ENCODE measurements around the gene RIBC1.
"Not testable (repeated sequence)": the region's sequence is repeated elsewhere in the genome, so short reads cannot be mapped to it uniquely, and the experiment has no call there.

RIBC1 gene

DNA sequence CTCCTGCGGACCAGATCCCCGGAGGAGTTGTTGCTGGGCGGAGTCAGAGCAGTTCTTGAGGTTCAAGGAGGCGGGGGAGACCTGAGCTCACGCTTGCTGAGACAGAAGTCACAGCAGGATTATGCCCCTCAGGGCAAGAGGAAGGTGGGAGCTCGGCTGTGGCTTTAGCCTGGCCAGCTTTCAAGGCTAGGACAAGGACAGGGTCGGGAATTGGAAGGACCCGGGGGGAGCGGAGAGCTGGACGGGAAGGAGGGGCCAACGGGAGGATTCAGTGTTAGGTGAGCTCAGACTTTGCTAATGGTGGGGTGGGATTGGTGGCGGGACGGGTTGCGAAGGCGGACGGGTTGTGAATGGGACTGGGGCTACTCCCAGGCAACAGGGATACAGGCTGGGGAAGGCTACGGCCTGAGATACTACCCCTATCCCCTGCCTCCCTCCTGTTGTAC lies at the start of gene RIBC1:
Gene RIBC1, plus strand, starts transcription at position 13 of the 446 bp plus-strand sequence. CDS start 3,404 bp downstream, outside the sequence.
- no peak for FAIRE-seq

DNA sequence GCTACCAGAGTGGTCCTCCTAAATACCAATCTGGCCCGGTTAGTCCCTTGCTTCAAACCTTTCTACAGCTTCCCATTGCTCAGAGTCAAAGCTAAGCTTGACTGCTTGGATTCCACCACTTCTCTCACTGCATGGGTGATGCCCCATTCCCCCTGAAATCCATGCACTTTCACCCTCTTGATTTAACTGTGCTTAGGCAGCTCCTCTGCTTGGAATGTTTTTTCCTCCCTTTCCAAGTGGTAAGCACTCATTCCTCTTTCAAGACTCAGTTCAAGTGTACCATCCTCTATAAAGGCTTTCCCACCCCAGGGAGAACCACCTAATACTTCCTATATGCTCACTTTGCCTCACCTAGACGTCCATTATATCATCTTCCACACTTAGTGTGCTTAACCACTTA lies 49.4 kb upstream of the RIBC1 start:
- FAIRE-seq: no peak

- FAIRE-seq: no peak
Measured at GRCh38 chrX:53374222-53374820, 48.4 kb upstream of the RIBC1 start.

GRCh38 chrX:53374923-53375322 lies 47.8 kb upstream of the RIBC1 start:
- no peak for FAIRE-seq

DNA sequence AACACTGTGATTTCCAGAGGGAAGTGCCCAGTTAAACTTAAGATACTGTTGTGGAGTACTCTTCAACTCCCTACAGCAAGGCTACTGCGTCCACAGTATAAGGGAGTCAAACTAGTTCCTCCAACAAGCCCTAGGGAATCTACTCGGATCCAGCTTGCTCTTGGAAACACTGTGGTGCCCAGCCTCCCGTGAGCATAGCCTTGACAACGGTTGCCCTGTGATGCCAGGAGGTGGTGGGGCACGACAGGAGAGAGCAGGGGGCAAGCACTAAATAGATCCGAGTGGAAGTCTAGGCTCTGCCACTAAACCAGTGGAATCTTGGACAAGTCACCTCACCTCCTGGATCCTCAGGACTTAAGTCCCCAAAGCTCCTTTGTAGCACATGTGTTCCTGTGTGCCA lies 45.8 kb upstream of the RIBC1 start:
- FAIRE-seq: no peak

DNA sequence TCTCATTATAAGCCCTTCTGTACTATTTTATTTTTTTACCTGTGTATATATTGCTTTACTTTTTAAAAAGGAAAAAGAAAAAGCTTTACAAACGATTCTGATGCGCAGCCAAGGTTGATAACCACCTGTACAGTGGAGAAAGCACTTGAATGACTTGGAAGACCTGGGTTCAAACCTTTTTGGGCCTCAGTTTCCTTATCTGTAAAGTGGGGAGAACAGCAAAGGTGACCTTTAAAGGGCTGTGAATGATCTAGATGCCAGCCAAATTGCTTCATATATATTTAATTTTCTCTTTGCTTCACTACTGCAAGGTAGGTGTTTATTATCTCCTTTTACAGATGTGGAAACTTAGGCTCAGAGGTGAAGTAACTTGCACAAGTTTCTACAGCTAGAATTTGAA lies 45.2 kb upstream of the RIBC1 start:
- FAIRE-seq: no peak

DNA sequence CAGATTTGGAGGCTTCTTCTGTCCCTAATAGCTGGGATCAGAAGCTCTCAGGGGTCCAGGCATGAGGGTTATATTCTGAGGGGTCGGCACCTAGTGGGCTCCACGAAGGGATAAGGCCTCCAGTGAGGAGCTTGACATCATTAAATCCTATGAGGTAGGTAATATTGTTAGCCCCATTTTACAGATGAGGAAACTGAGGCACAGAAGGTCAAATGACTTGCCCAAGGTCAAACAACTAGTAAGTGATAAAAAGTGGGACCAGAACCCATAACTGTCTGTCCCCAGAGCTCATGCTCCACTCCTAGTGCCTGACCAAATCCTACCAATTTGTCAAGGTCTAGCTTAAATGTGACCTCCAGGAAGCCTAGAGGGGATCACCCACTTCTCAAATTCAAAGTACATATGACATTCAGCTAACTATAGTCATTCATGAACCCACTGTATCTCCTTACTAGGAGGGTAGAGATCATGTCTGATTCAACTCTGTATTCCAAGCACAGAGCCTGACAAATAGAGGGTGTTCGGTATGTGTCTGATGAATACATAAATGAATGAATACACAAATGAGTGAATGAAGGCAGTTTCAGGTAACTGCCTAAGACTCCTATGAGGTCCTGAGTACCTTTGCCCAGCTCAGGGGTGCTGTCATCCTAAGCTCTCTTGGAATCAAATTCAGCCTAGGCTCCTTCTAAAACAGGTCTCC lies 43.5 kb upstream of the RIBC1 start:
- no peak for FAIRE-seq

- FAIRE-seq: no peak
Measured at GRCh38 chrX:53379747-53380146, 42.9 kb upstream of the RIBC1 start.

DNA sequence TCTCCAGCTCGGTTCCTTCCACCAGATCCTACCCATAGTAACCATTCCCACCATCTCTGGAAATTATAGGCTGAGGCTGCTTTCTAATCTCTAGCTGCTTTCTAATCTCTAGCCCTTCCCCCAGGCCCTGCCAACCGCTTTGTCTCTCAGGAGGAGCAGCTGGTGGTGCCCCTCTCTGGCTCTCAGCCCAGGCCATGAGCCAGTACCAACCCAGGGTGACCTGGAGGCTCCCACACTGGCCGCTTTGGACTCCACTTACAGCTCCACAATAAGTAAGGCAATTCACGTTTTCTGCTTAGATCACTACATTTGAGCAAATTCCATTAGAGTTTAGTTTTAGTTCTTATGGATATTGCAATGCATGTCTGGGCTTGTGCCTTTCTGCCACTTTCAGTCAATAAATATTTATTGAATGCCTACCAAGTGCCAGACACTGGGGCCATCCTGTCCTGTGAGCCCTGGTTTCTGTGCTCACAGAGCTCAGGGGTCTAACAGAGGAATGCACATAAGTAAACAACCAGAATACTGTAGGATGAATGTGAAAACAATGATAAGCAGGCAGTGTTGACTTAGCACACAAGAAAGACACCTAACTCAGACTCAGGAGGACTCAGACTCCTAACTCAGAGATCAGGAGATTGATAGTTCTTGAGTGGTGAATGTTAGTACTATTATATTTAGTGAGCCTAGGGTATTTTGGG lies 39.1 kb upstream of the RIBC1 start:
- FAIRE-seq: no peak

GRCh38 chrX:53395605-53396298 lies 26.9 kb upstream of the RIBC1 start:
- FAIRE-seq: no peak

DNA sequence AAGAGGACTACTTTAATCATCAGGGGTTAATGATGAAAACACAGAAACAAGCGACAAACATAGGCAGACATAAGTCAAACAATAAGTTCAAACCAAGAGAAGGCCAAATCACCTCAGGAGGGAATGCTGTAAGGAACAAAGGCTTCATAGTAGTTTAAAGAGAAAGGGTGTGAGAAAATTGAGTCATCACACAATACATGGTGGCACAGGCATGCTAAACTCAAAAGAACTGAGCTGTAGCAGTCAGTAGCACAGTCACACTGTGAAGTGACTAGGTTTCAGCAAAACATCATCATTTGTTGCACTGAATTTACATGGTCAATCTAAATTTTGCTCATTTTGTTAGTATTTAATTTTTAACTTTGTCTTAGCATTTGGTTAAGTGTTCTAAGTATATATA lies 24.5 kb upstream of the RIBC1 start:
- FAIRE-seq: no peak

DNA sequence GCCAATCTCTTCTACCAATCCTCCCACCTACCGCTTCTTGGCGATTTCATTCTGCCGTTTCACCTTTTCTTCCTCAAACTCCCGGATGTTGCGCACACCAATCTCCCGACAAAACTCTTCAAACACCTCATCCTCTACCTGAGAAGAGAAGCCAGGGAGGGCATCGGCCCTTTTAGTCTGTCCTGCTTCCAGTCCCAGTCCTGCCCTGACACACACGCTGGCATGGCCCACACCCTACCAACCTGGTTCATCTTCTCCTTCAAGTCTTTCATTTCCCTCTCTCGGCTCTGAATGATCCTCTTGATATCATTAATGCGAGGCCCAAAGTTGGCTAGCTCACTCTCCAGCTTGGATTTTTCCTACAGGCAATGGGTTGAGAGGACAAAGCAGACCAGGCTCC lies 19.1 kb upstream of the RIBC1 start:
- no peak for FAIRE-seq

GRCh38 chrX:53412446-53412845 lies 10.2 kb upstream of the RIBC1 start:
- no peak for FAIRE-seq

DNA sequence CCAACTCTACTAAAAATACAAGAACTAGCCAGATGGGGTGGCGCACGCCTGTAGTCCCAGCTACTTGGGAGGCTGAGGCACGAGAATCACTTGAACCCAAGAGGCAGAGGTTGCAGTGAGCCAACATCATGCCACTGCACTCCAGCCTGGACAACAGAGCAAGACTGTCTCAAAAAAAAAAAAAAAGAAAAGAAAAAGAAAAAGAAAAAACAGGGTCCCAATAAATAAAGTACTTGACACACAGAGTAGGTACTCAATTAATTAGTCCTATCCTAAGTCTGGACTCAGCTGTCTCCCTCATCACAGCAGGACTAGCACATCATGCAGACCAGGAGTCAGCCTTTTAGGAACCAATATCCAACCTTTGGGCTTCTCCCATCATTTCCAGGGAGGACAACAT lies 2.3 kb upstream of the RIBC1 start:
- not testable (repeated sequence) for FAIRE-seq

DNA sequence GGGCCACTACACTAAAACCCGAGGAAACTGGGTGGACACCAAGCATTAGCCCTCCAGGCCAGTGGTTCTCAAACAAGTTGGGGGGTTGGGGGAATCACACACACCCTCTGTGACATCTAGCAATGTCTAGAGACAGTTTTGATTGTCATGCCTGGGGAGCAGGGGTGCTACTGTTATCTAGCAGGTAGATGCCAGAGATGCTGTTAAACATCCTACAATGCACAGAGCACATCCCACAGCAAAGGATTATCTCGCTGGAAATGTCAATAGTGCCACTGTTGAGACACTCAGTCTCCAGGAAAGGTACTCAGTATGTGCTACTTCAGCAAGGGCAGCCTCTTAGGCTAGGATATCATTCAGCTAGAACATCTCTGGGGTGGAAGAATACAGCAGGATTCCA lies 1.5 kb upstream of the RIBC1 start:
- FAIRE-seq: no peak

DNA sequence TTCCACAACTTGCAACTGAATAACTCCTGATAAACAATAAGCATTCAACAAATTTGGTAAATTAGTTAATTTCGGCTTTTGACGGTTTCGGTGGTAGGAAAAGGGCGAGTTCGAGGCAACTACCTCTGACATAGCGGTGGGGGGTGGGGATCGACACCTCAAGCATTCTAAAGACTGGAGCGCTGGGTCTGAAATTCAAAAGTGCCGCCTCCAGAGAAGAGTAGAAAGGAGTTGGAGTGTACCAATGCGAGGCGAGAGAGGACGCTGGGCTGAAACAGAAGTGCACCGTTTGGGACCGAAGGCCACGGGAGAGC lies 944 bp upstream of the RIBC1 start:
- FAIRE-seq: no peak

- FAIRE-seq: peak; percentile 98
Measured at GRCh38 chrX:53422086-53422860, 400 bp upstream of the RIBC1 start, which contains the start of gene SMC1A. TSS of gene SMC1A (minus strand) at chrX:53422654. CDS start at chrX:53422600, 54 bp downstream.

DNA sequence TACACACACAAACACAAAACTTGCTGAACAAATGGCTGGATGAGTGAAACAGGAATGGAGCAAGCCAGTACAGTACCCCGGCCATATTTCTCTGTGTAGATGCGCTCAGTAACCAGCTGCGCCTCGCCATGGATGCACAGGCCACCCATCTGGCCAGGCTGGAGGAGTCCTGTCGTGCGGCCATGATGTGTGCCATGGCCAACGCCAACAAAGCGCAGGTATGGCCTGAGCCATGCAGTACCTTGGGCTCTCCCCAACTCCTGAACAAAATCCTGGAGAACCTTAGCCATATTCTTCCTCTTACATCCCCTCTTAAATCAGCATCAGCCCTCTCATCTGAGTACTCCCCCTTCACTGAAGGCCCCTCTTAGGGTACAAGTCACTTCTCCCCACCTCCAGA lies 7.1 kb downstream of the RIBC1 start:
- no peak for FAIRE-seq

DNA sequence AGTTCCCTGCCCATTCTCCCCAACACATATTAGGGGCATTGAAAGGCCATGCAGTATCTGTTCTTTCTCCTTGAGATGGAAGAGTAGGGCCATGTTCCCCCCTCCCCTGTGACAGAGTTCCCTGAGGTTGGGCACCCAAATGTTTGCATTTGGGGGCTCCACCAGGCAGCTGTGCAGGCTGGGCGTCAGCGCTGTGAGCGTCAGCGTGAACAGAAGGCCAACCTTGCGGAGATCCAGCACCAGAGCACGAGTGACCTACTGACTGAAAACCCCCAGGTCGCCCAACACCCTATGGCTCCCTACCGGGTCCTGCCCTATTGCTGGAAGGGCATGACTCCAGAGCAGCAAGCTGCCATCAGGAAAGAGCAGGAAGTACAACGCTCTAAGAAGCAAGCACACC lies 7.6 kb downstream of the RIBC1 start:
- no peak for FAIRE-seq

GRCh38 chrX:53433651-53434639 lies 11.3 kb downstream of the RIBC1 start, which contains the start of gene HSD17B10:
TSS of gene HSD17B10 (minus strand) at chrX:53434370. CDS start at chrX:53434345, 25 bp downstream.
- FAIRE-seq: no peak

DNA sequence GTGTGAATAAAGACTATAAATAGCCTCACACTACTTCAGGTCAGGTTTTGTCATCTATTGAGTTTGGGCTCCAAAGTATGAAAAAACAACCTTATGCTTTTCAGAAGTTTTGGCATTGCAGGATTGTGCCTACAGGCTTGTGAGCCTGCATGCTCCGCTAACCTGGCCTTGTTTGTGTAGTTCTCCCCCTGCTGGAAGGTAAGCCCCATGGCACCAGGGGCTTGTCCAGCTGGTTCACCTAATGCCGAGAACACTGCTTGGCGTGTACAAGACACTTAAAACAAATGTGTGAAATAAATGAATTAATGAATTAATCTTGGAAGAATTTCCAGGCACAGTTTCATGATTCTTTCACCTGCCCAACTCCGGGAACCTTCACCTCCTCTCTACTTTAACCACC lies 13.3 kb downstream of the RIBC1 start:
- FAIRE-seq: peak; percentile 88
